ENCODE results near the gene ALPL.

DNA sequence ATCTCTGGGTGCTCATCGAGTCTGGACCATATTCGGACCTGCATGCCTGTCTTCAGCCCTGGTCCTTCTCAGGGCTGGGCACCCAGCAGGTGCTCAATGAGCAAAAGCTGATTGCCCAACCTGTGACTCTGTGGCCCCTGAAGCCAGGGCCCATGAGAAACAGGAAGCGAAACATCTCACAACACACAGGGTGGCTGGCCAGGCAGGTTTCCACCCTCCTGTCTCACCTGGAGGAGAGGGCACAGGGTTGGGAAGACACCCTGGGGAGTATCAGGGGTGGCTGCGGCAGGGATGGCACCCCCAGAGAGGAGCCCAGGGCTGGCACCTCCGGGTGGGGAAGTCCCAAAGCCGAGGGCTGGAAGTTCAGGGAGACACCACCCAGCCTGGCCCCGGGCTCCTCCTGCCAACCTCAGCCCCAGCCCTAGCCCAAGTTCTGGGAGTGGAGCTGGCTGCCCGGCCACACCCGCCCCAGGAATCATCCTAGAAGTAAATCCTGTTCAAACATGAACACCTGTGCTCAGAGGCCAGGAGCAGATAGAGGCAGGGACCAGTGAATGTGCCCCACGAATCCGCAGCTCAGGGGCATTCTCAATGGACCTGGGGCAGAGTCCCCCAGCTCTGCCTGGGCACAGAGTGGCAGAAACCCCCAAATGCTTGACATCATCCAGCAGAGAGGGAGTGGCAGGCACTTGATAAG, 105.3 kb downstream of the ALPL start:
- TF ChIP-seq, protein P1, sequence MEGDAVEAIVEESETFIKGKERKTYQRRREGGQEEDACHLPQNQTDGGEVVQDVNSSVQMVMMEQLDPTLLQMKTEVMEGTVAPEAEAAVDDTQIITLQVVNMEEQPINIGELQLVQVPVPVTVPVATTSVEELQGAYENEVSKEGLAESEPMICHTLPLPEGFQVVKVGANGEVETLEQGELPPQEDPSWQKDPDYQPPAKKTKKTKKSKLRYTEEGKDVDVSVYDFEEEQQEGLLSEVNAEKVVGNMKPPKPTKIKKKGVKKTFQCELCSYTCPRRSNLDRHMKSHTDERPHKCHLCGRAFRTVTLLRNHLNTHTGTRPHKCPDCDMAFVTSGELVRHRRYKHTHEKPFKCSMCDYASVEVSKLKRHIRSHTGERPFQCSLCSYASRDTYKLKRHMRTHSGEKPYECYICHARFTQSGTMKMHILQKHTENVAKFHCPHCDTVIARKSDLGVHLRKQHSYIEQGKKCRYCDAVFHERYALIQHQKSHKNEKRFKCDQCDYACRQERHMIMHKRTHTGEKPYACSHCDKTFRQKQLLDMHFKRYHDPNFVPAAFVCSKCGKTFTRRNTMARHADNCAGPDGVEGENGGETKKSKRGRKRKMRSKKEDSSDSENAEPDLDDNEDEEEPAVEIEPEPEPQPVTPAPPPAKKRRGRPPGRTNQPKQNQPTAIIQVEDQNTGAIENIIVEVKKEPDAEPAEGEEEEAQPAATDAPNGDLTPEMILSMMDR (conservative IDR thresholded peaks at IDR 0.05; ENCODE audit: low read depth, low read length), result no peak
- no peak for TF ChIP-seq EZH2 (IDR thresholded peaks at IDR 0.05; ENCODE audit: borderline replicate concordance, low read depth, low read length, poor library complexity, severe bottlenecking)
